Dedifferentiated amniotic fluid mesenchymal stem cell (primary cell): ENCODE data around the gene PRAMEF2.
"Not testable (repeated sequence)": the region's sequence is repeated elsewhere in the genome, so short reads cannot be mapped to it uniquely, and the experiment has no call there.

Source experiments
- DNase-seq: peaks from one replicate; pipeline ENCODE4 v3.0.0-alpha.2; 2016; ENCODE audit errors: extremely low spot score

The PRAMEF2 gene, protein sequence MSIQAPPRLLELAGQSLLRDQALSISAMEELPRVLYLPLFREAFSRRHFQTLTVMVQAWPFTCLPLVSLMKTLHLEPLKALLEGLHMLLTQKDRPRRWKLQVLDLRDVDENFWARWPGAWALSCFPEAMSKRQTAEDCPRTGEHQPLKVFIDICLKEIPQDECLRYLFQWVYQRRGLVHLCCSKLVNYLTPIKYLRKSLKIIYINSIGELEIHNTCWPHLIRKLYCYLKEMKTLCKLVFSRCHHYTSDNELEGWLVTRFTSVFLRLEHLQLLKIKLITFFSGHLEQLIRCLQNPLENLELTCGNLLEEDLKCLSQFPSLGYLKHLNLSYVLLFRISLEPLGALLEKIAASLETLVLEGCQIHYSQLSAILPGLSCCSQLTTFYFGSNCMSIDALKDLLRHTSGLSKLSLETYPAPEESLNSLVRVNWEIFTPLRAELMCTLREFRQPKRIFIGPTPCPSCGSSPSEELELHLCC

DNA sequence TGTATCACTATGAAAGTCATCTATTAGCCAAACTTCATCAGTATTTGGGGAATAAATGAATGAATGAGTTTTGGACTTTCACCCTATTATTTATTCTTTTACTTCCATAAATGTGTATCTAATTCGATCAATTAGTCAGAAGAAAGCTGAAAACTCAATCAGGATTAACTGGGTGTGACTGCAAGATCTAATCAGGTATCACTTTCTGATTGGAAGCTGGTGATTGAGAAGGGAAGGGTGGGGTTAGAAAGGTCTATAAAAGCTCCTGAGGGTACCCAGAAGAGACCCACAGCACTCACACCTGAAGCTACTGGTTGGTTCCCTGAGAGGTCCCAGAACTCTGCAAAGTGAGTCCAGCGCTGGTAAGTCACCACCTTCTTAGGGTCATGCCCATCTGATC is at the start of gene PRAMEF2:
PRAMEF2 (plus strand) TSS at position 301 of the 400 bp plus-strand sequence. CDS start 1,924 bp downstream, outside the sequence.
- DNase-seq = not testable (repeated sequence)

DNA sequence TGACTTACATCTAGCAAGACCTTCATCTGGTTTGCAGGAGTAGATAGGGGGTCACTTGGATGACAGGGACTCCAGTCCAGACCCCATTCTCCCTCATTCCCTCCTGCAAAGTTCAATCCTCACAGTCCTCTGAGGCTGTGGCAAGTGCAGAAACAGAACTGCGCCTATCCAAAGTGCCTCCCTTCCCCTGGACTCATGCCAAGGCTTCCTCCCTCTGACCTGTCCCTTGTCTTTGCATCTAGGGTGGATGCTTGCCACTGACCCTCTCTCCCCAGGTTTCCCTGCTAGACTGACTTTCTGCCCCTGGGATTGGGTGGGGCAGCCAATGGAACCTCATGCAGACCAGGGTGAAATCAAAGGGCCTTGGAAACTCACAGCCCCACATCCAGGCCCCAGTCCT is 47.0 kb upstream of the PRAMEF2 start:
- DNase-seq = no peak

DNA sequence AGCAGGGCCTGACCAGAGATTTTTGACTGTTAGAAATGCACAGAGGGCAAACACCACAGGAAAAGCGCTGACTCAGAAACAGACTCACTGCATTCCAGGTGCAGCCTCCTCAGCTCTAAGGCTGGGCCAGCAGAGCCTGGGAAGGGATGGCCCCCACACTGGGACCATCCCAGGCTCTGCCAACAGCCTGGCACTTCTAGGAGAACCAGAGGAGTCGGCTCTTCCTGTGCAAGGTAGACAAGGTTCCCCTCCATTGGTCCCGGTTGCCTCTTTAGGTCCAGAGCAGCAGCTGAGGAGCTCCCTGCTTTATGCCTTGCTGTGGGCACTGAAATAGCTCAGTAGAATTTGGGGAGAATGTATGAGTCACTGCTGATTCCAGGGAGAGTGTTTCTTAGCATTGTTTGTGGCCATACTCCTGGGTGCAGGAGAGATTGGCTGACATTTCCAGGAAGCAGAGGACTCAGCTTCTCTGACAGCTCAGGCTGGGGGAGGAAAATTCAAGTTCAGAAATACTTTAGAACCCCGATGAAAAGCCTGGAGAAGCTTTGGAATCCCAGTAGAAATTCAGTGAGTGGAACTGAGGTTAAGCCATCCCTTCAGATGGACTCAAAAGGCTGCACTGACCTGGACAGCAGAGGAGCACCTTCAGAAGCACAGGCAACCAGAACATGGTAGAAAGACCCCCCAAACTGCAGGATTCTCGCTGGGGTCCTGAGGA is 46.0 kb upstream of the PRAMEF2 start:
- no peak for DNase-seq

DNA sequence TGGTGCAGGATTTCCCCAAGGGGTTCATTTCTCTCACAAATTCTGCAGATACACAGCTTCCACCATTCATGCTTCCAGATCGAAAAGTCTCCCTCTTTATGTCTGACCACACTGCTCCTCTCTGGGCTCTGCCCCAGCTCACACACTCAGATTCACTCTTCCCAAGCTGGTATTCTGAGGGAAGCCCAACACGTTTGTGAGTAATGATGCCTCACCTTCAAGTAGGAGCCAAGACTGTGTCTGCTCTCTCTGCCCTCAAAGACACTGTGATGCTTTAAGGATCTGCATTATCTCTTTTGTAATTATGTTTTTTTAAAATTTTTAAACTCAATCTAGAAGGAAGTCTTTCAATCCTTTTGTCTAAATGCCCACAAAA is 45.5 kb upstream of the PRAMEF2 start:
- no peak for DNase-seq

DNA sequence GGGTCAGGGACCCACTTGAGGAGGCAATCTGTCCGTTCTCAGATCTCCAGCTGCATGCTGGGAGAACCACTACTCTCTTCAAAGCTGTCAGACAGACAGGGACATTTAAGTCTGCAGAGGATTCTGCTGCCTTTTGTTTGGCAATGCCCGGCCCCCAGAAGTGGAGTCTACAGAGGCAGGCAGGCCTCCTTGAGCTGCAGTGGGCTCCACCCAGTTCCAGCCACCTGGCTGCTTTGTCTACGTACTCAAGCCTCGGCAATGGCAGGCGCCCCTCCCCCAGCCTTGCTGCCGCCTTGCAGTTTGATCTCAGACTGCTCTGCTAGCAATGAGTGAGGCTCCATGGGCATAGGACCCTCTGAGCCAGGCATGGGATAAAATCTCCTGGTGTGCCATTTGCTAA is 37.8 kb upstream of the PRAMEF2 start:
- not testable (repeated sequence) for DNase-seq

DNA sequence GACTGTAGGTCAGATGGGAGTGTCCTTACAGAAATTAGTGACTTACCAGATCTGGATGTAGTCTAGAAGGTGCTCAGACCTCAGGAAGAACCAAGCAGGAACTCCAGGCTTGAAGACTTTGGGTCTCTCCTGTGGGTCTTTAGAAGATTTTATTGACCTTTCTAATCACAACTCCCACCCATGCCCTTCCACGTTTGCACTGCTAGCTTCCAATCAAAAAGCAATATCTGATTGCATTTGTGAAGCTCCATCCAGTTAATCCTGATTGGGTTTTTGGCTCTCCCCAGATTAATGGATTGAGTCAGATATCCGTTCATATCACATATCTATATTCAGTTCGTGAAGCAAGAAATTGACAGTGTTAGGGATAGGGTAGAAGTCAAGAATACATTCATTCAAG is 25.6 kb upstream of the PRAMEF2 start, which contains the start of gene PRAMEF11:
PRAMEF11 (minus strand) TSS at position 101 of the 400 bp plus-strand sequence. CDS start 2,621 bp downstream, outside the sequence.
- DNase-seq = not testable (repeated sequence)

DNA sequence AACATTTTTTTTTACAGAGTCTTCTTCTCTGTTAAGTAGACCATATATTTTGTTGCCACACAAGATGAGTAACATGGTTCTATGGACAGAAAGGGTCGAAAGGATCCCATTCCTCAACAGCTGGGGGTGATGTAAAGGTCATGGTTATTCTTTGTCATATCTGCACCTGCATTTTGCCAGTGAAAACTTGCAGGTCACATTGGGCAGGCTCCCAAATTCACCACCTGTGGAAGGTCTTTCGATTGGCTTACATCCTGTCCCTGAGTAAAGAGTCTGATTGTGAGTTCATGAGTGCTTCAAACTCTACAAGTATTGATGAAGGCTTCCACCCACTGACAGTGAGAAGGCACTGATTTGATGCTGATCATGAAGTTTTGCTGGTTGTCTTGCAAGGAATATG is 23.6 kb upstream of the PRAMEF2 start:
- not testable (repeated sequence) for DNase-seq

DNA sequence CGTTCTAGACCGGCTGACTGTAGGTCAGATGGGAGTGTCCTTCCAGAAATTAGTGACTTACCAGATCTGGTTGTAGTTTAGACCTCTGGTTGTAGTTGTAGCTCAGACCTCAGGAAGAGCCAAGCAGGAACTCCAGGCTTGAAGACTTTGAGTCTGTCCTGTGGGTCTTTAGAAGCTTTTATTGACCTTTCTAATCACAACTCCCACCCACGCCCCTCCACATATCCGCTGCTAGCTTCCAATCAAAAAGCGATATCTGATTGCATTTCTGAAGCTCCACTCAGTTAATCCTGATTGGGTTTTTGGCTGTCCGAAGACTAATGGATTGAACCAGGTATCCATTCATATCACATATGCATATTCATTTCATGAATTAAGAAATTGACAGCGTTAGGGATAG is 8.3 kb upstream of the PRAMEF2 start, which contains the start of gene HNRNPCL1:
HNRNPCL1 (minus strand) TSS at position 101 of the 400 bp plus-strand sequence. CDS start 431 bp downstream, outside the sequence.
- not testable (repeated sequence) for DNase-seq

DNA sequence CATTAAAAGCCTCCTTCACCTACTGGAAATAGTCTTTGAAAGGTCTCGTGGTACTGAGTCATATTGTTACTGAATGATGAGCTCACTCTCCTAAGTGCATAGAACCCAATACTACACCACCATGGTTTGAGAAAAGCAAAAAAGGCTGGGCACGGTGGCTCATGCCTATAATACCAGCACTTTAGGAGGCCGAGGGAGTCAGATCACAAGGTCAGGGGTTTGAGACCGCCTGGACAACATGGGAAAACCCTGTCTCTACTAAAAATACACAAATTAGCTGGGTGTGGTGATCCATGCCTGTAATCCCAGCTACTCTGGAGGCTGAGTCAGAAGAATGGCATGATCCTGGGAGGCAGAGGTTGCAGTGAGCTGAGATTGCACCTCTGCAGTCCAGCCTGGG is 5.1 kb upstream of the PRAMEF2 start:
- DNase-seq = no peak

DNA sequence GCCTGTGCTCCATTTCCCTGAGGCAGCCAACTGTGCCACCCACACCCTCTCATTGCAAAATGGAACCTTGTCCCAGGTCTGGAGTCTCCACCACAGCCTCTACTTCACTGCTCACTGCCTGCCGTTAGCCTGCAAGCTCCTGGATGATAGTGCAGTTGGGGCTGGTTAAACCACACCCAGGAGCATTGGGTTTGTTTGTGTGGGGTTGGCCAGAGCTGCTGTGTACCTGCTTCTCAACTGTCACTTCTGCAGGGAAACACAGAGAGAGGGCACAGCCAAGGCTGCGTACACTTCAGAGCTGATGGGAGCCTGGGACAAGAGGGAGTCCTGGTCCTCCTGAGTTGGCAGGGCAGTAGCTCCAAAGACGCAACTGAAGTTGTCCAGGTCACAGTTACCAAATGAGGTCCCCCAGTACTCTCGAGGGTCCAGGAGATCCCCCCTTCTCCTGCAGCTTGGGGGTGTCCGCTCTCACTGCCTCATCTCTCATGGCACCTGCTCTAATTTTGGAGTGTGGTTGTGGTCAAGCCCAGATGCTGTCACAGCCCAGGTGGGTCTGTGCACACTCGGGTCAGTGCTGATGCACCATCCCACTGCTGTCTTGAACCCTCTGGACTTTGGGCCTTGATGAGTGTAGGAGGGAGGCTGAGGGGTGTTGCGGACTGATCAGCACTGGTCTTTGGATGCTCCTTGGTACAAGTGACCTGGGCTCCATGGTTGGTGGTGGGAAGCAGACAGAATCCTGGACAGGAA is 6.4 kb downstream of the PRAMEF2 start:
- not testable (repeated sequence) for DNase-seq

DNA sequence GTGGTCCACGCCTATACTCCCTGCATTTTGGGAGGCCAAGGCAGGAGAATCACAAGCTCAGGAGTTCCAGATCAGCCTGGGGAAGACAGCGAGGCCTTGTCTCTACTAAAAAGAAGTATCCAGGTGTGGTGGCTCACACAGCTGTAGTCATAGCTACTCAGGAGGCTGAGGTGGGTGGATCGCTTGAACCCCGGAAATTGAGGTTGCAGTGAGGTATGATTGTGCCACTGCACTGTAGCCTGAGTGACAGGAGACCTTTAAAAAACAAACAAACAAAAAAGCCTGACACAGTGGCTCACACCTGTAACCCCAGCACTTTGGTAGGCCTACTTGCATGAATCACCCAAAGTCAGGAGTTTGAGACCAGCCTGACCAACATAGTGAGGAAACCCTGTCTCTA is 21.6 kb downstream of the PRAMEF2 start:
- DNase-seq = not testable (repeated sequence)

DNA sequence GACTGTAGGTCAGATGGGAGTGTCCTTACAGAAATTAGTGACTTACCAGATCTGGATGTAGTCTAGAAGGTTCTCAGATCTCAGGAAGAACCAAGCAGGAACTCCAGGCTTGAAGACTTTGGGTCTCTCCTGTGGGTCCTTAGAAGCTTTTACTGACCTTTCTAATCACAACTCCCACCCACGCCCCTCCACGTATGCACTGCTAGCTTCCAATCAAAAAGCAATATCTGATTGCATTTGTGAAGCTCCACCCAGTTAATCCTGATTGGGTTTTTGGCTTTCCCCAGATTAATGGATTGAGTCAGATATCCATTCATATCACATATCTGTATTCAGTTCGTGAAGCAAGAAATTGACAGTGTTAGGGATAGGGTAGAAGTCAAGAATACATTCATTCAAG is 29.2 kb downstream of the PRAMEF2 start, which contains the start of gene PRAMEF4:
PRAMEF4 (minus strand) TSS at position 101 of the 400 bp plus-strand sequence. CDS start 2,807 bp downstream, outside the sequence.
- not testable (repeated sequence) for DNase-seq

DNA sequence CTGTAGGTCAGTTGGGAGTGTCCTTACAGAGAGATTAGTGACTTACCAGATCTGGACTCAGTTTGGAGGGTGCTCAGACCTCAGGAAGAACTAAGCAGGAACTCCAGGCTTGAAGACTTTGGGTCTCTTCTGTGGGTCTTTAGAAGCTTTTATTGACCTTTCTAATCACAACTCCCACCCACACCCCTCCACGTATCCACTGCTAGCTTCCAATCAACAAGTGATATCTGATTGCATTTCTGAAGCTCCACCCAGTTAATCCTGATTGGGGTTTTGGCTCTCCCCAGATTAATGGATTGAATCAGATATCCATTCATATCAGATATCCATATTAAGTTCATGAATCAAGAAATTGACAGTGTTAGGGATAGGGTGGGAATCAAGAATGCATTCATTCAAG is 41.3 kb downstream of the PRAMEF2 start, which contains the start of gene PRAMEF10:
PRAMEF10 (minus strand) TSS at position 101 of the 400 bp plus-strand sequence. CDS start 2,423 bp downstream, outside the sequence.
- not testable (repeated sequence) for DNase-seq

DNA sequence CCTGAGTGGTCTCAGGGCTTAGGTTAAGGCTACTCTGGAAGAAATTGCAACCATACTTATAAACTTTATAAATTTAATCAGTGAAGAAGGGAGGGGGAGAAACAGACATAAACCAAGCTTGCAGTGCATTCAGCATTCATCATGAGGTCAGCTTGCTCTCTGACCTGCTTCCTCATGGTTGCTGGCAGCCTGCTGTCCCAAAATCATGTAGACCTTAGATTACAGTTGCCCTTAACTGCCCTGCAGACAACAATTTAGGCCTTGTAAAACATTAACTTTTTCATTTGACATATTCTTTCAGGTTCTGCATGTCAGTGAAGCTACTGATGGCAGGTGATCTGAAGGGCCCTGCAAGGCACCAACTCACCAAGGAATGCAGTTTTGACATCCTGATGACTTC is 42.3 kb downstream of the PRAMEF2 start:
- not testable (repeated sequence) for DNase-seq

DNA sequence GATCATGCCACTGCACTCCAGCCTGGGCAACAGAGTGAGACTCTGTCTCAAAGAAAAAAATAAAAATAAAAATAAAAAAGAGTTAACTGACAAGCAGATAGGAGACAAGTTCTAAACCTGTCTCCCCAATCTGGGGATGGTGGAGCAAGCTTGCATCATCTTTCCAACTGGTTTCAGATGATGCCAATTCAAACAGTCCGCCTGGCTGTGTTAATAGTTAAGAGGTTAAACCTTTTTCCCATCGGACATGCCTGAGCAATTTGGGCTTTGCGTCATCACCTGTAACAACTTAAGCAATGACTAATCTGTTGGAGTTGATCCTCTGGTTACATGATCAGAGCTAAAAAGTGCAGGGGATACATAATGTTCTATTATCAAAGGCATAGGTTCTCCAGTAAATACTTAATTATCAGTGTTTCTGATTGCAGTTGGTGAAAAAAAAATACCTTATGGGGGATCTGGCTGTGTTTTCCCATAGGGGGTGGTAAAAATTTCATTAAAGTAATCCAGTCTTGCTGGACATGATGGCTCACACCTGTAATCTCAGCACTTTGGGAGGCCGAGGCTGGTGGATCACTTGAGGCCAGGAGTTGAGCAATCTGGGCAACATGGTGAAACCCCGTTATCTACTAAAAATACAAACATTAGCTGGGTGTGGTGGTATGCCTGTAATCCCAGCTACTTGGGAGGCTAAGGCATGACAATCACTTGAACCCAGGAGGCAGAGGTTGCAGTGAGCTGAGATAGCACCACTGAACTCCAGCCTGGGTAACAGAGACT is 47.1 kb downstream of the PRAMEF2 start:
- DNase-seq = not testable (repeated sequence)
